ENCODE measurements around the gene PRR23E.

PRR23E gene

GRCh38 chr3:127165036-127165435 lies 27.9 kb upstream of the PRR23E start:
- DNase-seq (ENCODE audit: low read depth): no peak

GRCh38 chr3:127165694-127166485 lies 27.0 kb upstream of the PRR23E start:
- no peak for DNase-seq (ENCODE audit: low read depth)

- no peak for DNase-seq (ENCODE audit: low read depth)
Observed at GRCh38 chr3:127166501-127167065, 26.3 kb upstream of the PRR23E start.

DNA sequence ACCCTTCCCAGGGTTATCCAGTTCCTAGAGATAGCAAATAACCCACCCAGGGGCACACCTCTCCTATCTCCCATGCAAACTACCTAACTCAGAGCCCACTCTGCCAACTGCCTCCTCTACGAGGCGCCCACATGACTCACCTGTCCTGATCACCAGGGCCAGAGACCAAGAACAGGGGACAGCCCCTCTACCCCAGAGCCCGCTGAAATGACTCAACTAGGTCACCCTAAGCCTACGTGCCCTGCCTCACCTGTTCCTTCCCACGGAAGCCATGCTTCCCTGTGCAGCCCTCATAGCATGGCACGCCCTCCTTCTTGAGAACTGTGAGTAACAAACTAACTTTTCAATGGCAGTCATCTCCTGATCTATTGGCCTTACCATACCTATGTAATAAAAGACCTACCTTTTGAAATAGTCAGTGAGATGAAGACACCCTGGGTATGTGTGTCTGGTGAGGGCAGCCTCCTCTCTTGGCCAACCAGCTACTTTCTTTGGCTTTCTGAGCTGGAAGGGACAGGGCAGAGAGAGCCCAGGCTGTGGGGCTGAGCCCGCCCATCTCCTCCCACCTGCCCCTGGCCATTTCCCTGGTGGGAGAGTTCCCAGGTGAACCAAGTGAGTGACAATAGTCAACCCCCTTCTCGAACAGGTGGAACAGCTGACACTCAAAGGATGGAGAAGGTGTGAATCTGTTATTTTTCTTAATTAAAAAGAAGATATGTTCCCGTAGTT lies 25.5 kb upstream of the PRR23E start:
- no peak for DNase-seq (ENCODE audit: low read depth)

- DNase-seq (ENCODE audit: low read depth): no peak
Observed at GRCh38 chr3:127168271-127168670, 24.7 kb upstream of the PRR23E start.

GRCh38 chr3:127170814-127171213 lies 22.1 kb upstream of the PRR23E start:
- no peak for DNase-seq (ENCODE audit: low read depth)

- no peak for DNase-seq (ENCODE audit: low read depth)
Observed at GRCh38 chr3:127171320-127171719, 21.6 kb upstream of the PRR23E start.

- no peak for DNase-seq (ENCODE audit: low read depth)
Observed at GRCh38 chr3:127171721-127172120, 21.2 kb upstream of the PRR23E start.

DNA sequence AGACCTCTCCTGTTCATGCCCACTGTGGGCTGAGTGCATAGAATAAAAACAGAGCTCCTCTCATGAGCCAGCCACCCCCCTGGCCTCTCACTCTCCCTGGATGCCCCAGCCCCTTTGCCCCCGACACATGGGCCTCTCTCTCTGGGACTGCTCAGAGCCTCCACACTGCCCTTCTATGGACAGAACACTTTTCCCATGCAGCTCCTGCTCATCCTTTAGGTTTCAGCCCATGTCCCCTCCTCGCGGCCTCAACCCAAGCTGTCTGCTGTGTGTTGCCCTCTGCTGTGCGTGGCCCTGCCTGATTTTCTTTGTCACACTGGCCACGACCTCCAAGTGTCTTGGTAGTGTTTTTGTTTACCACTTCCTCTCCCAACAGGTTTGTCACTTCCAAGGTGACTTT lies 20.7 kb upstream of the PRR23E start:
- DNase-seq (ENCODE audit: low read depth): no peak

DNA sequence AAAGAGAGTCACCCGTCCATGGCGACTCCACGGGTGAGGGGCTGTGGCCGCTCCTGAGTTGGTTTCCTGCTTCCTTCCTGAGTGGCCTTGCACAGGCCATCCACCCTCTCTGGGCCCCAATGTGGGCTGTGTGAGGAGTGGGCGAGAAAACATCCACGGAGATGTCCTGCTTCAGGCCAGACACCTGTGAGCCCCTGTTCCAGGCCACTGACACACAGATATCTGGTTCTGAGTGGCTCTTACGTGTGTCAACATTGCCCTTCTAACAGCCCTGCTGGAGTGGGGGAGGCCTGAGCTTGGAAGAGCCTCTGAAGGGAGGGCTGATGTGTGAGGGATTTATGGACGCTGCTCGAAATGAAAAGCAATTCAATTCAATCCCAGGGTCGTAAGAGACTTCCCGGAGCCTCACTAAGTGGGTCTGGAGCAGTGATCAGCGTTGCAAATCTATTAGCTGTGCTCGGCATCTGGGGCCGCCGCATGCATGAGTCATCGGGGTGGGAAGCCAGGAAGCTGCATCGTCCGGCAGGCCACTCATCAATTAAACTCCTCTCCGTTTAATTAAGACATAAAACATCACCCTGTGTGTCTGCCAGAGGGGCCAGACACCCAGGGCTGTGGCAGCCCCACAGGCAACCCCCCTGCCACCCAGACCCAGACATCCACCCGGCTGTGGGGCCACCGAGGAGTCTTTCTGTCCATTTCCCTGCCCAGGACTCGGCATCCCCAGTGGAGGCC lies 20.0 kb upstream of the PRR23E start:
- no peak for DNase-seq (ENCODE audit: low read depth)

DNA sequence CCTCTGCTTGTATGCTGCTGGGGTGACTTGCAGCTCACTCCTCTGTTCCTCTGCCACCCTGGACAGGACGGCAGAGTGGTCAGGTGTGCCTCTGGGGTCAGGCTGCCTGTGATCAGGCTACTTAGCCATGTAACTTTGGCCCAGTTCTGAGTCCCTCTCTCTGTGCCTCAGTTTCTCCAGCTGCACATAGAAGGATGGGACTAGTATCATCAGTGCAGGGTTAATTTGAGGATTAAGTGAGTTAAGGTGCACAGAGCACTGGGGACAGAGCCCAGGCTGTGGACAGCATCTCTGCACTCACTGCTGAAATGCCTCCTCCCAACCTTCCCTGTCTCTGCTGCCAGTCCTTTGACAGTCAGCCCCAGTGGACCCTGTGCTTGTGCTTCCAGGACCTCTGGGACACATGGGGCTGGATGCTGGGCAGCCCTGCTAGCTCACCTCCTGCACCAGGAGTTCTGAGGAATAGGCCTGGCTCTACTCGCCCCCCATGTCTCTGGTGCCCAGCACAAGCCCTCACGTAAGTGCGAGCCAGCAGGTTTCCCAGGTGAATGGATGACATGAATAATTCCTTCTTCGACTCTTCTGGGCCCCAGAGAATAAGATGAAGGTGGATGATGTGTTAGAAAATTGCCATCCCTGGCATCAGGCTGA lies 19.3 kb upstream of the PRR23E start:
- DNase-seq (ENCODE audit: low read depth): no peak

DNA sequence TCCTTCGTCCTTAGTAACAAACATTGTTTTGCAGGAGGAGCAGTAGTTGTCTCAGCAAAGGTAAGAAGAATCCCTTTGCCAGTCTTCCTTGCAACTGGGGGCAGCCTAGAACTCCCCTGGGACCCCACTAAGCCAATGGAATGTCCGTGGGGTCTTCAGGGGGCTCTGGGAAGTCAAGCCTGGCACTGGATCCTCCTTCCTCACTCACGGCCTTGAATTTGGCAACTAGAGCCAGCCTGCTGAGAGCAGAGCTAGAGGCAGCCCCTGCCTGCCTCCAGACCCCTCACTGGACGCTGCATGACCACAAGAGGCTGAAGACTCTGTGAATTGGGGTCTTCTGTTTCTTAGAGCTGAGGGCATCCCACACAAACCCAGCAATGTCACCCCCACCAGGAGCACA lies 18.6 kb upstream of the PRR23E start:
- no peak for DNase-seq (ENCODE audit: low read depth)

DNA sequence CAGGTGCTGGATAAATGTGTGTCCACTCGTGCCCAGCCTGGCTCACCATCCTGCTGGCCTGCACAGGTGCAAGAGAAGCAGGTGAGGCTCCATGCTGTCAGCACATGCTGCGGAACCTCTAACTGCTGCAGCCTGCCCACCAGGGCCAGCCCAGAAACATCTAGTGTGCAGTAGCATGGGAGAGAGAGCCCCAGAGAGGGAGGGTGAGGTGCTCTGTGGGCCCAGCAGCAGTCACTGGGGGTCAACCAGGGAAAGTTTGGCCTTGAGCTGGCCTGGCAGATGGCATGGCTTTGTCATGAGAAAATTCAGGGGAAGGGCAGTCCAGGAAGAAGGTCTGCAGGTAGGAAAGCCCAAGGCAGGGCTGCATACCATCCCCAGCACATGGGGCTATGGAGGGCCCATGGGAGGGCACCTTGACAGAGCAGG lies 18.2 kb upstream of the PRR23E start:
- no peak for DNase-seq (ENCODE audit: low read depth)

DNA sequence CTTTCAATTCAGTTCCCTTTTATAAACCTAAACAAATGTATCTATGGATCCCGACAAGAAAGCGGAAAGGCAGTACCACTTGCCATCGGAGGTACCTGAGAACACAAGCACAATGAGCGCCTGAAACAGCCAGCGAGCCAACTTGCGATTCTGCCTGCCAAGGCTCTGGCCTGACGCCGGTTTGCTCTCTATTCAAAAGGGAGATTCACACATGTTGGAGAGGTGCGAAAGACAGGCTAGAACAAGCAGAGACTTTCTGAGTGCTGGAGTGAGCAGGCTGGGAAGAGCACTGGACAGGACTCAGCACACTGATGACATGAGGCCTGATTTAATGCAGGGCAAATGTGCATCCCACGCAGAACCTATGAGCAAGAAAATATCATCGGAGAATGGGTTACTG lies 17.7 kb upstream of the PRR23E start:
- no peak for DNase-seq (ENCODE audit: low read depth)

- DNase-seq (ENCODE audit: low read depth): no peak
Observed at GRCh38 chr3:127177226-127177625, 15.7 kb upstream of the PRR23E start.

DNA sequence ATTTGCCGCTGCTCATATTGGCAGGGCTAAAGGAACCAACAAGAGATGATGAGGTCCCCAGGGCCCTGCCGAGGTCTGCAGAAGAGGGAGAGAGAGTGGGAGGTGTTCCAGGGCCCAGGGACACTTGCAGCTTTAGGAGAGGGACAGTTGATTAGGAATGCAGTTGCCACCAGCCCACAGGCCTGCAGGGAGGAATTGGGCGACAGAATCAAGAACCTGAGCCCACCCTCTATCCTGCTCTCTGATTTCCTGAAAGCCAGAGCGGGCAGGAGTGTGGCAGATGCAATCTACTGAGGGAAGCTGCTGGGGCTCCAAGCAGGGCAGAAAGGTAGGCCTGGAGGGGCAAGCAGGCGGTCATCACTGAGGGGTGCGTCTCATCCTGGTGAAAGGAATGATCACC lies 12.1 kb upstream of the PRR23E start:
- DNase-seq (ENCODE audit: low read depth): no peak

DNA sequence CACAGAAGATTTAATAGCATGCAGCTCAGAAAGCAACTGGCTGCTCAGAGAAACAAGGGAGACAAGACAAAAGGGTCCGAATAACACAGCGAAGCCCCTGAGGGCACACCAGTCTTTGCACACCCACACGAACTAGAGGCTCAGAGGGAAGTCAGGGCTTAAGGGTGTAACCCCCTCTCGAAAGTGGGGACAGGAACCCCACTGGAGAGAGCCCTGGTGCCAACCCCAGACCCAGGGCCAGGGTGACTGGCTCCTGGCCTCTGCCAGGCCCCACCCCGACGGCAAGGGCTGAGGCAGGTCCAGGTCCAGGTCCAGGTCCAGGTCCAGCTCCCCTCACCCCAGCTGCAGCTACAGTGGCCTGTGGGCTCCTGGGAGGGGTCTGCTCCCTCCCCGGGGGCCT lies 10.5 kb upstream of the PRR23E start:
- DNase-seq (ENCODE audit: low read depth): no peak

DNA sequence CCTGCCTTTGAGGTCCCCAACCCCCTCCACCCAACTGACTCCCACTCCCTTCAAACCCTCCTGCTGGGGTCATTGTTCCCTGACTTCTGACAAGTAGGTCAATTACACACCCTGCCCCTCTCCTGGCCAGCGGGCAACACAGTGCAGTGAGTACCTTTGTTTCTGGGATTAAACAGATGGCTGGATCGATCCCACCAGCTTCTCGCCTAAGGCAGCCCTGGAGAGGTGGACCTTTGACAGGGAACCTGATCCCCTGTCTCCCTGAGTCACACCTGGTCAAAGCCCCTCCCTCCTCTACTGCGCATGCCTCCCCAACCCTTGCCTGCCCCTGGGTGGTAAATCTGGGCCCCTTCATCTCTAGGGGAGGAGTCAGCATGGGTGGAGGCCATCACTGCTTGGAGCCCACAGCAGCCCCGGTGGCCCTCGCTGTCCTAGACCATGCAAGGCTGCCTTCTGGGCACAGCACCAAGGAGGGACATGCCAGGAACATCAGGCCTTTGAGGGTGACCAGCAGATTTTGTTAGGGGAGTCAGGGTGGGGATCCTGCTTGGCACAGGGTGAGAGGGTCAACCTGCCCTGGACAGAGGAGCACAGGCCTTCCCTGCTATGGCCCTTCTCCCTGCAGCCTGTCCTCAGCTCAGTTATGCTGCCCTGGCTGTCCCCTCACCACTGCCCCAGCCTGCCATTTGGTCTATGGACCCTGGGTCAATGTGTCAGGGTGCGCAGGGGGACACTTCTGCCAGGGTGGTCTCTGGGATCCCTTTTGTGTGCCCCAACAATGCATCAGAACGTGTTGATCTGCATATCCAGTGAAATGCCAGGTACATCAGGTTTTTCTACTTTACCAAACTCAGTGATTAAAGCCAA lies 9.8 kb upstream of the PRR23E start:
- DNase-seq (ENCODE audit: low read depth): no peak

GRCh38 chr3:127183931-127184869 lies 8.7 kb upstream of the PRR23E start:
- no peak for DNase-seq (ENCODE audit: low read depth)

DNA sequence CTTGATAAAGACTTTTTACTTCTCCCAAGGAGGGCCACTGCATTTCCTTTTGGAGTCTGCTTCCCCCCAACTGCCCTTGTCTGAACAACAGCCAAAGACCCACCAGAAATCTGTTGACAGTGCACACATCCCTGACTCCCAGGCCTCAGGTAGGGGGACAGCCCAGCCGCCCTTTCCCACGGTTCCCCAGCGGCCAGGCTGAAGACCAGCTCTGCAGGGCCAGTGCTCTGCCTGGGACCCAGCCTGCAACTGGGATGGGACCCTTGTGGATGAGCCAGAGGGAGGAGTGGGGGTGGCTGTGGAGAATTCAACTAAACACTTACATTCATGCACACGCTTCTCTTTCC lies 8.1 kb upstream of the PRR23E start:
- DNase-seq (ENCODE audit: low read depth): no peak
